Activated CD8-positive, alpha-beta T cell treated with anti-CD3 and anti-CD28 coated beads for 36 hours (primary cell): ENCODE data around the gene CDC27. TPM values are rescaled to one million over a fixed set of nuclear protein-coding genes. Genes with fewer than 3 reads are reported as not detected.
A peak's percentile ranks its signal among the peaks of the same experiment; 100 is the strongest.
"Not testable (repeated sequence)": the region's sequence is repeated elsewhere in the genome, so short reads cannot be mapped to it uniquely, and the experiment has no call there.

ENCODE experiments used
- ATAC-seq: fragments of 200-7000 bp; cut with Tn5 transposase; one replicate; pipeline ENCODE4 v1.10.0; 2021; ENCODE audit warnings: mild to moderate bottlenecking, moderate library complexity
- CTCF ChIA-PET: fragments of 350-600 bp; sonication (Branson Sonifier 250); formaldehyde crosslinking; loops from one replicate; lab custom pipeline; 2021; ENCODE audit warnings: antibody characterized with exemption; lab: Charles Lee
- POLR2A ChIA-PET: fragments of 350-600 bp; sonication (Branson Sonifier 250); formaldehyde crosslinking; loops from one replicate; lab custom pipeline; 2021; ENCODE audit warnings: antibody characterized with exemption; lab: Charles Lee
- DNase-seq: peaks from one replicate; pipeline ENCODE4 v3.0.0-alpha.2; 2020
- H3K27ac Mint-ChIP-seq: one replicate; pipeline ENCODE4 v1.8.0; 2021; ENCODE audit warnings: mild to moderate bottlenecking, mixed read lengths
- H3K27me3 Mint-ChIP-seq: one replicate; pipeline ENCODE4 v1.8.0; 2021; ENCODE audit warnings: mixed read lengths
- H3K36me3 Mint-ChIP-seq: one replicate; pipeline ENCODE4 v1.8.0; 2021; ENCODE audit warnings: low read depth, mixed read lengths
- H3K4me1 Mint-ChIP-seq: one replicate; pipeline ENCODE4 v1.8.0; 2021; ENCODE audit warnings: low read depth, mixed read lengths
- H3K4me3 Mint-ChIP-seq: one replicate; pipeline ENCODE4 v1.8.0; 2021; ENCODE audit warnings: mild to moderate bottlenecking, moderate library complexity, mixed read lengths
- H3K9me3 Mint-ChIP-seq: one replicate; pipeline ENCODE4 v1.8.0; 2021; ENCODE audit warnings: mixed read lengths
- intact Hi-C: fragments of 100-400 bp; cut with micrococcal nuclease; formaldehyde crosslinking; loops from one replicate; pipeline ENCODE4 v1.10.0; 2022
- total RNA-seq, 2 experiments: library from RNA; stranded (reverse); gene quantifications; one replicate each; pipeline ENCODE4 v1.2.3, GENCODE V29; 2021
- TF ChIP-seq, protein P1 (sequence below): fragments of 200-600 bp; IDR thresholded peaks from one replicate; pipeline ENCODE4 v1.8.0; 2022; ENCODE audit warnings: antibody characterized with exemption, mild to moderate bottlenecking

CDC27 gene
- total RNA-seq, 2 experiments from 2014 or later: 103 TPM

DNA sequence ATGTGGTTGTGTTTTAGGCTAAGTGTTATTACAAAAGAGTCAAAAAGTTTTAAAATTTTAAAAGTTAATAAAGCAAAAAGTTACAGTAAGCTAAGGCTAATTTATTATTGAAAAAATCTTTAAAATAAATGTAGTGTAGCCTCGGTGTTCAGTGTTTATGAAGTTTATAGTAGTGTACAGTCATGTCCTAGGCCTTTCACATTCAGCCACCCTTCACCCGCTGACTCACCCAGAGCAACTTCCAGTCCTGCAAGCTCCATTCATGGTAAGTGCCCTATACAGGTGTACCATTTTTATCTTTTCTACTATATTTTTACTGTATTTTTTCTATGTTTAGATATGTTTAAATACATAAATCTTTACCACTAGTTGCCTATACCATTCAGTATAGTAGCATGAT is 111.5 kb downstream of the CDC27 start:
- no peaks in the 10 kb centered on the region for H3K9me3 Mint-ChIP-seq
- CTCF ChIA-PET: no interaction called here
- ATAC-seq (no peak), DNase-seq (no peak)
- POLR2A ChIA-PET: interaction anchor here (1.2 kb wide), 1 partner anchor 55 kb away, joined by 3 read pairs; no protein-coding TSS in a partner anchor
- H3K4me1 Mint-ChIP-seq: peaks cover 5% of the 10 kb centered on the region
- no peak overlapping the region for H3K27ac Mint-ChIP-seq
- TF ChIP-seq, protein P1, sequence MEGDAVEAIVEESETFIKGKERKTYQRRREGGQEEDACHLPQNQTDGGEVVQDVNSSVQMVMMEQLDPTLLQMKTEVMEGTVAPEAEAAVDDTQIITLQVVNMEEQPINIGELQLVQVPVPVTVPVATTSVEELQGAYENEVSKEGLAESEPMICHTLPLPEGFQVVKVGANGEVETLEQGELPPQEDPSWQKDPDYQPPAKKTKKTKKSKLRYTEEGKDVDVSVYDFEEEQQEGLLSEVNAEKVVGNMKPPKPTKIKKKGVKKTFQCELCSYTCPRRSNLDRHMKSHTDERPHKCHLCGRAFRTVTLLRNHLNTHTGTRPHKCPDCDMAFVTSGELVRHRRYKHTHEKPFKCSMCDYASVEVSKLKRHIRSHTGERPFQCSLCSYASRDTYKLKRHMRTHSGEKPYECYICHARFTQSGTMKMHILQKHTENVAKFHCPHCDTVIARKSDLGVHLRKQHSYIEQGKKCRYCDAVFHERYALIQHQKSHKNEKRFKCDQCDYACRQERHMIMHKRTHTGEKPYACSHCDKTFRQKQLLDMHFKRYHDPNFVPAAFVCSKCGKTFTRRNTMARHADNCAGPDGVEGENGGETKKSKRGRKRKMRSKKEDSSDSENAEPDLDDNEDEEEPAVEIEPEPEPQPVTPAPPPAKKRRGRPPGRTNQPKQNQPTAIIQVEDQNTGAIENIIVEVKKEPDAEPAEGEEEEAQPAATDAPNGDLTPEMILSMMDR: no peak
- H3K4me3 Mint-ChIP-seq: no peak overlapping the region
- H3K36me3 Mint-ChIP-seq: no peaks in the 10 kb centered on the region
- H3K27me3 Mint-ChIP-seq: no peaks in the 10 kb centered on the region
- intact Hi-C loops: no loop called here

DNA sequence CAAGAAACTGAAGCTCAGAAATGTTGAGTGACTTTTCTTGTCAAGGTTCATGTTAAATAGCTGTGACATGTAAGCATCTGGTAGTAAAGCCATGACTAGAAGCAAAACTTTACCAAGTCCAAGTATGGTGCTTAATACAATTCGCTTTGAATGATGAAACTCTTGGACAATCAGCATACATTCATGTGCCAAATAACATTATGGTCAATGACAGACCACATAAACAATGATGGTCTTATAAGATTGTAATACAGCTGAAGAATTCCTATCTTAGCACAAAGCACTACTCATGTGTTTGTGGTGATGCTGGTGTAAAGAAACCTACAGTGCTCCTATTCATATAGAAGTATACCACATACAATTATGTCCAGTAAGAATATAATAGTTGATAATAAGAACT is 112.9 kb downstream of the CDC27 start:
- TF ChIP-seq, protein P1: no peak
- Mint-ChIP-seq H3K27ac (no peak overlapping the region), H3K9me3 (no peaks in the 10 kb centered on the region), H3K27me3 (no peaks in the 10 kb centered on the region), H3K4me1 (peaks cover 12% of the 10 kb centered on the region), H3K36me3 (peaks cover 3% of the 10 kb centered on the region), H3K4me3 (no peak overlapping the region)
- intact Hi-C loops: no loop called here
- DNase-seq: no peak
- POLR2A ChIA-PET: no interaction called here
- no peak for ATAC-seq
- CTCF ChIA-PET: no interaction called here

DNA sequence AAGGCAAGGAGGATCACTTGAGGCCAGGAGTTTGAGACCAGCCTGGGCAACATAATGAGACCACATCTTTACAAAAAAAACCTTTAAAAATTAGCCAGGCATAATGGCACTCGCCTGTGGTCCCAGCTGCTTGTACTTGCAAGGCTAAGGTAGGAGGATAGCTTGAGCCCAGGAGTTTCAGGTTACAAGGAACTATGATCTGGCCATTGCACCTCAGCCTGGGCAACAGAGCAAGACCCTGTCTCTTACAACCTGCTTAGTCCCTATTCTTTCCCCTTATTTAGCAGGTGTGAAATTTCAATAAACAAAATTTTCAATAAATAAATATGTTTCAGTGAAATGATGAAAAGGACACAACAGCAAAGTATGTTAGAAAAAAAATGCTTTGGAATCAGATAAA is 114.7 kb downstream of the CDC27 start:
- H3K27me3 Mint-ChIP-seq, DNase-seq, H3K27ac Mint-ChIP-seq, ATAC-seq, POLR2A ChIA-PET, intact Hi-C loops, H3K9me3 Mint-ChIP-seq, H3K36me3 Mint-ChIP-seq, CTCF ChIA-PET, H3K4me3 Mint-ChIP-seq: not testable (repeated sequence)
- peaks cover 19% of the 10 kb centered on the region for H3K4me1 Mint-ChIP-seq

DNA sequence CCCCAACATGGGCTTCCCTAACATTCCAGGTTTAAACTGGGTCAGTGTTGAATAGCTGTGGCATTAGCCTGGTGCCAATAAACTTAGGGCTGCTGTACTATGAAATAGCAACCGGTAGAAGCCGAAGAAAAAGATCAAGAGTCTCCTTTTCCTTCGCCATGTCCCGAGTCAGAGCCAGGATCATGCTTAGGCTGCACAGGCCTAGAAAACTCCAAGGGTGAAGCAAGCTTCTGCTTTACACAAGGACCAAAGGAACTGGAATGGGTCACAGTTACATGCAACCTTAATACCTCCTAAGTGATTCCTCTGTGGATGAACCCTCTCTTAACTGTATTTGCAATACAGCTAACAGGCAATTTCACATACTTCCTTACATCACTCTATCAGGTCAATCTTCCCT is 115.5 kb downstream of the CDC27 start:
- H3K9me3 Mint-ChIP-seq, ATAC-seq, H3K27me3 Mint-ChIP-seq, intact Hi-C loops, H3K36me3 Mint-ChIP-seq, CTCF ChIA-PET, DNase-seq, H3K27ac Mint-ChIP-seq, H3K4me3 Mint-ChIP-seq, POLR2A ChIA-PET: not testable (repeated sequence)
- H3K4me1 Mint-ChIP-seq: peaks cover 21% of the 10 kb centered on the region

DNA sequence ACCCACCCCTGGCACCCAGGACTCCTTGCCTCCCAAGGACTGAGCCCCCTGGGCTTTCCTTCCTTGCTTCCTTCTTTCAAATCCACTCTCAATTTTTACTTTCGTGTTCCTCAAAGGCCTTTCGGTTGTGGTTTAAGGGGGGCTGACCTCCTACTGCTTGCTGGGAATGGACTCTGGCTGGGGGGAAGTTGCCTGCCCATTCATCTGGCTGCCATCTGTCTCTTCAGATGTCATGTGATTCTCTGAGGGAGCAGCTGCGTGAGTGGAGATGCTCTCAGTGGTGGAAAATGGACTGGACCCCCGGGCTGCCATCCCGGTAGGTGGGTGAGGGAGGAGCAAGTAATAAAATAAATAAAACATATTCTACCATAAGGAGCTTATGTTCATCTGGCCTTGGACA is 116.2 kb downstream of the CDC27 start:
- CTCF ChIA-PET: no interaction called here
- Mint-ChIP-seq H3K4me3 (no peak overlapping the region), H3K4me1 (peaks cover 25% of the 10 kb centered on the region), H3K9me3 (no peaks in the 10 kb centered on the region), H3K27ac (no peak overlapping the region), H3K36me3 (peaks cover 6% of the 10 kb centered on the region), H3K27me3 (no peaks in the 10 kb centered on the region)
- TF ChIP-seq, protein P1: no peak
- intact Hi-C loops: no loop called here
- ATAC-seq (no peak), DNase-seq (no peak)
- POLR2A ChIA-PET: no interaction called here

DNA sequence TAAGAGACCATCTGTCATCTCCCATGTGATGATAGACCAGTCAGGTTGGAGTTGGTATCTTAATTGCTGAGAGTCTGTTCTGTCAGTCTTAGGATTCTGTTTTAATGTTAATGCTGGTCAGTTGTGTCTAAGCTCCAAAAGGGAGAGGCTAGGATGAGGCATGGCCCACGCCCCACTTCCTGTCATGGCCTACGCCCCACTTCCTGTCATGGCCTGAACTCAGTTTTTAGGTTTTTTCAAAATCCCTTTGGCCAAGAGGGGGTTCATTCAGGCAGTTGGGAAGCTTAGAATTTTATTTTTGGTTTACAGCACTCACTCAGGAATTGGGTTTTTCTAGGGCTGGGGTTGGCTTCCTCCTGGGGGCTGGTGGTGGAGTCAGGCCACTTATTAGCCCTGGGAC is 117.9 kb downstream of the CDC27 start:
- Mint-ChIP-seq H3K4me1 (peaks cover 35% of the 10 kb centered on the region), H3K27ac (peak overlapping the region; percentile 62)
- peak; percentile 12 for DNase-seq
- POLR2A ChIA-PET: interaction anchor here (1.7 kb wide), 1 partner anchor 14 kb away, joined by 3 read pairs; no protein-coding TSS in a partner anchor
- intact Hi-C loops, CTCF ChIA-PET, H3K36me3 Mint-ChIP-seq, ATAC-seq, H3K4me3 Mint-ChIP-seq, H3K27me3 Mint-ChIP-seq, H3K9me3 Mint-ChIP-seq: not testable (repeated sequence)

DNA sequence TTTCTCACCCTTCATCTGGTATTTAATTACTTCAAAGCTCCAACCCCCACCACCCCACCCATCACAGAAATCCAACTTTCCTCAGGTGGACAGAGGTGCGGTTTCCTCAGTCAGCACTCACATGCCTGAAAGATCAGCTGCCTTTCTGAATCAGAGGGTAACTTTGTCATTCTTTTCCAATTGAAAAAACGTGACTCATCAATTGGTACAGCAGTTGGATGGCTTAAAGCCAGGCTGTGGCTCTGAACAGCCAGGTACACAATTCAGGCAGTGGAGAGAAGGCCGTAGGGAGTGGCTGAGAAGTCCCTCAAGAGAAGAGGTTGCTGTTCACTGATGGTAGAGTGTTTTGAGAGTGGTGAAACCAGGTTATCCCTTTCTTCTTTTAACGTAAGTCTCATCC is 118.8 kb downstream of the CDC27 start:
- POLR2A ChIA-PET: interaction anchor here (1.7 kb wide), 1 partner anchor 15 kb away, joined by 3 read pairs; no protein-coding TSS in a partner anchor
- Mint-ChIP-seq H3K36me3 (peaks cover 11% of the 10 kb centered on the region), H3K4me1 (peaks cover 36% of the 10 kb centered on the region)
- DNase-seq, H3K9me3 Mint-ChIP-seq, H3K27me3 Mint-ChIP-seq, intact Hi-C loops, H3K4me3 Mint-ChIP-seq, H3K27ac Mint-ChIP-seq, ATAC-seq, CTCF ChIA-PET: not testable (repeated sequence)

Other genes with a start within 250 kb of the CDC27 start
- not detected for gene RPRML, start 210.0 kb downstream of the CDC27 start, total RNA-seq
- gene MYL4, start 20.1 kb upstream of the CDC27 start, total RNA-seq: not detected
- gene ITGB3, start 64.5 kb upstream of the CDC27 start, total RNA-seq: not detected
- gene EFCAB13, start 134.7 kb upstream of the CDC27 start, total RNA-seq: 1 to 10 TPM; 4.3 to 5.9 TPM